Activated CD8-positive, alpha-beta memory T cell treated with anti-CD3 and anti-CD28 coated beads, Interleukin-2, amount 50 U/mL, for 1 hour (primary cell): ENCODE data around the gene NOX5.
"Not testable (repeated sequence)": the region's sequence is repeated elsewhere in the genome, so short reads cannot be mapped to it uniquely, and the experiment has no call there.

ENCODE experiments used
- DNase-seq: peaks from one replicate; pipeline ENCODE4 v3.0.0-alpha.2; 2020; ENCODE audit errors: extremely low read depth

The NOX5 gene, protein sequence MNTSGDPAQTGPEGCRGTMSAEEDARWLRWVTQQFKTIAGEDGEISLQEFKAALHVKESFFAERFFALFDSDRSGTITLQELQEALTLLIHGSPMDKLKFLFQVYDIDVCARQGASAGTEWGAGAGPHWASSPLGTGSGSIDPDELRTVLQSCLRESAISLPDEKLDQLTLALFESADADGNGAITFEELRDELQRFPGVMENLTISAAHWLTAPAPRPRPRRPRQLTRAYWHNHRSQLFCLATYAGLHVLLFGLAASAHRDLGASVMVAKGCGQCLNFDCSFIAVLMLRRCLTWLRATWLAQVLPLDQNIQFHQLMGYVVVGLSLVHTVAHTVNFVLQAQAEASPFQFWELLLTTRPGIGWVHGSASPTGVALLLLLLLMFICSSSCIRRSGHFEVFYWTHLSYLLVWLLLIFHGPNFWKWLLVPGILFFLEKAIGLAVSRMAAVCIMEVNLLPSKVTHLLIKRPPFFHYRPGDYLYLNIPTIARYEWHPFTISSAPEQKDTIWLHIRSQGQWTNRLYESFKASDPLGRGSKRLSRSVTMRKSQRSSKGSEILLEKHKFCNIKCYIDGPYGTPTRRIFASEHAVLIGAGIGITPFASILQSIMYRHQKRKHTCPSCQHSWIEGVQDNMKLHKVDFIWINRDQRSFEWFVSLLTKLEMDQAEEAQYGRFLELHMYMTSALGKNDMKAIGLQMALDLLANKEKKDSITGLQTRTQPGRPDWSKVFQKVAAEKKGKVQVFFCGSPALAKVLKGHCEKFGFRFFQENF

DNA sequence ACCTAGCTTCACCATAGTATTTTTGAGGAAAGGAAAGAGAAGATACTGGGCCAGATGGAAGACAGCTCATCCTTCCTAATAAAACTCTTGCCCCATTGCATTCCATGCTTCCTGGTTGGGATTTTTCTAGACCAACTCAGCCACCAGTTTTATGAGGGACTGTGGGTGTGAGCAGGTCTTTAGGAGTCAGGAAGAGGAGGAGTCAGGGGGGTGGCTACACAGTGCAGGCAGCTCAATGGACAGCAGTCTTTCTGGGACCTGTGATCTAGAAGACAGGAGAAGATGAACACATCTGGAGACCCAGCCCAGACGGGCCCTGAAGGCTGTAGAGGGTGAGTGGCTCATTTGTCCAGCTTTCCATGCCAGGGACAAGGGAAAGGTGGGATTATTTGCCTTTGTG is at the start of gene NOX5:
Gene NOX5, plus strand, starts transcription at position 242 of the 400 bp plus-strand sequence. Its CDS starts 41 bp downstream, at position 283.
- no peak for DNase-seq

DNA sequence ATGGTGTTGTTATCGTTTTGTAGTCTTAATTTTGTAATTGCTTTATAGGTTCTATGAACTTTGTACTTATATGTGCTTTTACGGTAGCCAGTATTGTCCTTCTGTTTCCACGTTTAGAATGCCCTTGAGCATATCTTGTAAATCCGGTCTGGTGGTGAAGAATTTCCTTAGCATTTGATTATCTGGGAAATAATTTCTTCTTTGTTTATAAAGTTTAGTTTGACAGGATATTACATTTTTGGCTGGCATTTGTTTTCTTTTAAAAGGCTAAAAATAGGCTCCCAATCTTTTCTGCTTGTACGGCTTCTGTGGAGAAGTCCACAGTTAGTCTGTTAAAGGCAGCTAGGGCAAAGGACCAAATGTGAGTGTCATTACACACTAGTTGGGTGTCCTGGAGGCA is 47.5 kb upstream of the NOX5 start:
- no peak for DNase-seq

DNA sequence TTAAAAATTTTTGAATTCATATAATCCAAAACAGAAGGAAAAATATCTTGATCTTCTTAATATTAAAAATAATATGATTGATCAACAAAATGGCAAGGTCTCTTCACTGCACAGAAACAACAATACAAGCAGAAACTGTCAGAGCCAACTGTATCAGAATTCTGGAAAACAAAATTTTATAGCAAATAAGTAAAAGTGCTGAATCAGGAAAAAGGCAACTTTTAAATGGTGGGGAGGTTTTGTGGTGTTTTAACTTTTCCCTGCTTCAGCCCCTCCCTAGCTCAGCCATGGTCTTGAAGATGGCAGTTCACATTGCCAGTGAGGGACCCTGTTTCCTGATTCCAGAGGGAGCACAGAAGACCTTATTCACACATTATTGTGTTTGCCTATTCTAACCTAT is 46.5 kb upstream of the NOX5 start:
- DNase-seq: no peak

DNA sequence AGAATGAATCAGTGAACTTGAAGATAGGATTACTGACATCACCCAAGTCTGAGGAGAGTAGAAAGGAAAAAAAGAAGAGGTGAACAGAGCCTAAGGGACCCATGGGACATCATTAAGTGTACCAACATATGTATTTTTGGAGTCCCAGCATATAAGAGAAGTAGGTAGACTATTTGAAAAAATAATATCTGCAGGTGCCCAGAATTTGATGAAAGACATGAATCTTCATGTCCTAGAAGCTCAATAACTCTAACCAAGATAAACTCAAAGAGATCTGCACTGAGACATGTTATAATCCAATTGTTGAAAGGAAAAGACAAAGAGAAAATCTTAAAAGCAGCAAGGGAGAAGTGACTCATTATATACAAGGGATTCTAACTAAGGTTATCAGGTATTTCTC is 45.2 kb upstream of the NOX5 start:
- no peak for DNase-seq

DNA sequence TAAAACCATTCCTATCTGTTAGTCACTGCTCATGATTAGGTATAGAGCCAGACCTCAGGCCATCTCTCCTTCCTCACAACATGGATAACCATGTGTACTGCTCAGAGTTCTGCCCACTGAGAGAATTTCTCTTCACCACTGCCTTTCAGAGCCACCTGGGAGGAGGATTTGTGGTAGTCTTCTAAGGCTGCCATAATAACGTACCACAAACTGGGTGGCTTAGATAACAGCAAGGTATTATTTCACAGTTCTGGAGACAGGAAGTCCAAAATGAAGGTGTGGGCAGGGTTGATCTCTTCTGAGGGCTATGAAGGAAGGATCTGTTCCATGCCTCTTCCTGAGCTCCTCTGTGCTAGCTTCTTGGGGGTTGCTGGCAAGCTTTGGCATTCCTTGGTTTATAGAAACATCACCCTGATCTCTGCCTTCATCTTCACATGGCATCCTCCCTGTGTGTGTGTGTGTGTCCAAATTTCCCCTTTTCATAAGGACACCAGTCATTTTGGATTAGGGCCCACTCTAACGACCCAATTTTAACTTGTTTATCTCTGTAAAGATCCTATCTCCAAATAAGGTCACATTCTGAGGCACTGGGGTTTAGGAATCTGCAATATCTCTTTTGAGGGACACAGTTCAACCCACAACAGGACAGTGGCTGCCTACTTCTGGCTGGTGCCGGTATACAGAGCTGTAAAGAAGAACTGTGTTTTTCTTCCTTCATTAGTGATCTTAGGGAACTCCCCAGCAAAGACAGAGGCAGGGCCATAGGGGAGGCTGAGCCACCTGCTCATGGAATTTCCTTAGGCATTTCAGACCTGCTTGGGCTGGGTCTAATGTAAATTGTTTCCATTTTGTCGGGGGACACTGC is 42.1 kb upstream of the NOX5 start:
- DNase-seq: no peak

DNA sequence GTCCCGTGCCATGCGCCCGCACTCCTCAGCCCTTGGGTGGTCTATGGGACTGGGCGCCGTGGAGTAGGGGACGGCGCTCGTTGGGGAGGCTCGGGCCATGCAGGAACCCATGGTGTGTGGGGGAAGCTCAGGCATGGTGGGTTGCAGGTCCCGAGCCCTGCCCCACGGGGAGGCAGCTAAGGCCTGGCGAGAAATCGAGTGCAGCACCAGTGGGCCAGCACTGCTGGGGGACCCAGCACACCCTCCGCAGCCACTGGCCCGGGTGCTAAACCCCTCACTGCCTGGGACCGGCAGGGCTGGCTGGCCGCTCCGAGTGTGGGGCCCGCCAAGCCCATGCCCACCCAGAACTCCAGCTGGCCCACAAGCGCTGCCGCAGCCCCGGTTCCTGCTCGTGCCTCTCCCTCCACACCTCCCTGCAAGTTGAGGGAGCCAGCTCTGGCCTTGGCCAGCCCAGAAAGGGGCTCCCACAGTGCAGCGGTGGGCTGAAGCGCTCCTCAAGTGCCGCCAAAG is 38.8 kb upstream of the NOX5 start:
- not testable (repeated sequence) for DNase-seq

DNA sequence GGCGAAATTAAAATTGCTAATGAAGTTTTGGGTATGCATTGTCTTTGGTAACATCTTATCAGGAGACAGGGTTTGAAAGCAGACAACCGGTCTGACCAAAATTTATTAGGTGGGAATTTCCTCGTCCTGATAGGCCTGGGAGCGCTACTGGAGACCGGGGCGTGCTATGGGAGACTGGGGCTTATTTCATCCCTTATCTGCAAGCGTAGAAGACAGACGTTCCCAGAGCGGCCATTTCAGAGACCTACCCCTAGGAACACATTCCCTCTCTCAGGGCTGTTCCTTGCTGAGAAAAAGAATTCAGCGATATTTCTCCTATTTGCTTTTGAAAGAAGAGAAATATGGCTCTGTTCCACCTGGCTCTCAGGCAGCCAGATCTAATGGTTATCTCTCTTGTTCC is 37.1 kb upstream of the NOX5 start:
- DNase-seq: not testable (repeated sequence)

DNA sequence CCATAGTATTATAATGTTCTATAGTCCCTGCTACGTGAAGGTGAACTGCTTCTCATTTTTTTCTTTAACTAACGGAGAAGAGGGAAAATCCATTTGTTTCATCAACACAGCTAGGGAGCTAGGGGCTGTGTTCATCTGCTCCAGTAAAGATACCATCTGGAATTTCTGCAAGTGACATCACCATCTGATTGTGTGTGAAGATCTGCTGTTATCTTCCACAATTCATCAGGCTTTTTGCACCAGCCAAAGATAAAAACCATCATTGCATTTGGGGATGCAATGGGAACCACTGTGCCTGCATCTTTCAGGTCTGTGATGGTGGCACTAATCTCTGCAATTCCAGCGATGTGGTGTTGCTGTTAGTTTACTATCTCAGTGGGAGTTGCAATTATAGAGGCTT is 35.5 kb upstream of the NOX5 start:
- DNase-seq: no peak

DNA sequence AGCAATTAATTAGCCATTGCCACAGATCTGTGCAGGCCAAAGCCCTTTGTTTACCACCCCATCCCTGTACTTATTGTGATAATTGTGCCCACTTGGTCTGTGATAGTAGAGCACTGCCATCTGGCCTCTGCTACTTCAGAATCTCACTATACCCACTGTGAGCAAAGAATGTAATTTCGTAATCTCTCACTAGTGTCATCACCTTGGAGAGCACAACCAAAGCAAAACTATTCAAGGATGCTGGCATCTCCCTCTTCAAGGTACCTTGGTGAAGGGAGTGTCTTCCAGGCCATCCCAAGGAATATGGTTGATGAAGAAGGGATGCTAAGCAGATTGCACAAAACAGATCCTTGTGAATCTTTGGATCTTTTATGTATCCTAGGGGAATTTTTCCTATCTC is 34.7 kb upstream of the NOX5 start:
- no peak for DNase-seq

DNA sequence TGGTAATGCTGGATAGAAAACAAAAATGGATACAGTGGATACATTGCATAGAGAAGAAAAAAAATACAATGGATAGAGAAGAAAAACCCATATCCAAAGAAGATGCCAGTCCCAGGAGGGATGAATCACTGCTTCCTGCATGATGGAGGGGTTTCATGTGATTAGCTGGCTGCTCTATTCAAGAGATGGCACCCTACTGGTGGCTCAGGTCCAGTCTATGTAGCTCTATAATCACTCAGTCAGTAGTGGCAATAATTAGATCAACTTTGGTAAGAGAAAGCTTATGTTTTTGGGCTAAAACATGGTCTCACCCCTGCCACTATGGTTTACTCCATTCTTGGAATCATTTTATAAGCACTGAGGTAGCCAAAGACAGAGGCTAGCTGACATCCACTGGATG is 33.7 kb upstream of the NOX5 start:
- DNase-seq: no peak

DNA sequence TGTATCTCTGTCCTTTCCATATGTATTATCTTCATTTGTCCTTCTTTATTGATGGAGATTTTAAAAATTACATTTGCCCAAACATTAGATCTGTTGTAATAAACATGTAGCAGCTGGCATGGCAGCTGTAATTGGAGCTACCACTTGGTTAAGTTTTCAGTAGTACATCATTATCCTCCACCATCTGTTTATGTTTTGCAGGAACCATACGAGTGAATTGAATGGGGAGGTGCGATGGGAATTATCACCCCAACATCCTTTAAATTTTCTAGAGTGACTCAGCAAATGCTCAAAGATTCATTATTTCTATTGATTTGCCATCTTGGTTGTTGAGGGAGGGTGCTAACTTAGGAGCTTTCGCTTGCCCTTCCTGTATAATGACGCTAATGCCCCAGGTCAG is 32.6 kb upstream of the NOX5 start:
- DNase-seq: no peak

DNA sequence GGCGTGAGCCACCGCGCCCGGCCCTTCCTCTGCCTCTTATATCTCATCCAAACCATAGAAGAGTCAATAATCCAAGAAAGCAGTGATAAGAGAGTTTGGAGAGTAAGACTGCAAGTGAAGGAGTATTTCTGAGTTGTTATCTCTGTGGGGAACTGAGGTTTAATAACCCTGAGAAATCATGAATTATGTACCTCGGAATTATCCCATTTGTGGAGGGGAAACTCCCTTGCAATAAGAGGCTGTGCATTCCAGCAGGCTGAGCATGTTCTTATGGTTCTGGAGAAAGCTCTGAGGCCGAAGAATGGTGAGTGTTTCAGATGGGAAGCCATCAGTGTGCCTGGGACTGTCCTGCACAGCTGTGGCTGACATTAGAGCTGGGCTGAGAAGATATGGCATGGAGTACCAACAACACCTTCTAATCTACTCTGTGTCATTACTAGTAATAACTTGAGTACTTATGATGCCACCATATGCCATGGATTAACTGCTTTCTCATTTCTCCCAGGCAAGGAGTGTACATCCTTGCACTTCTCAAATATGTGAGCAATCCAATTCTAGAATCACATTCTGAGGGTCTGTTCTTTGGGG is 31.4 kb upstream of the NOX5 start:
- no peak for DNase-seq

DNA sequence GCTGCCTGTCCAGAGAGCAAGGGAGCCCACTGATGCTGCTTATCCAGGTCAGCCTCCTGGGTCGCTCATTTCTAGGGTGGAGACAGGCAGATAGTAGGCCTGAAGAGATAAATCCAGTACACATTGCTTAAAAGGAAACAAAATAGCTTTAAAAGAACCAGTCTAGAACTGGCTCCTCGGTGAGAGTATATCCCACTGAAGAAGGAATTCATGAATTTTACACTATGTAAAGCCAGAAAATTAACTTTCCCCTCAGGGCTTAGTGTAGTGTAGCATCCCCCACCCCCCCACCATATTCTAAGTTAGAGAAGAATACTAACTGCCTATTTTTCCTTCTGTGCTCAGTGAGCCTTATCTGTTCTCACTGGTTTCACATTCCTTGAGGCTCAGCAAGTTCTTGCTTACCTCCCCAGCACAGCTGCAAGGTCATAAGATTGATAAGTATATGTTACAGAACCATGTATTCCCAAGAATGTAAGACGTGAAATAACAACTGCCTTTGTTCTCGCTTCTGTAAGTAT is 30.5 kb upstream of the NOX5 start:
- no peak for DNase-seq

DNA sequence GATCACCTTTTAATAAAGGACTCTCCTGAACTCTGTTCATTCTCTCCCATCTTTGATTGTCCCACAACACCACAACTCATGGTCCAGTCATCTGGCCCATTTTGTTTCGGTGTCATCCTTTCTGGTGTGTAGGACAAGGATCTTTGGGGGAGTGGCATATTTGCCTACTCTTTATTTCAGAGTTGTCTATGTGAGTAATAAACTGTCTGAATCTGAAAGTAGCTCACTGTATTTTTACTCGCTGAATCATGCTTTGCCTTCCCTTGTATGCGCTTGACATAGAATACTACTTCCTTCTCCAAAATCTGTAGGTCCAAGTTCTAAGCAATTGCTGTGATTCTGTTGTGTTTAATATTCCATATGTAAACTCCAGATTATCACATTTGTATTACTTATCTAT is 29.9 kb upstream of the NOX5 start:
- no peak for DNase-seq

DNA sequence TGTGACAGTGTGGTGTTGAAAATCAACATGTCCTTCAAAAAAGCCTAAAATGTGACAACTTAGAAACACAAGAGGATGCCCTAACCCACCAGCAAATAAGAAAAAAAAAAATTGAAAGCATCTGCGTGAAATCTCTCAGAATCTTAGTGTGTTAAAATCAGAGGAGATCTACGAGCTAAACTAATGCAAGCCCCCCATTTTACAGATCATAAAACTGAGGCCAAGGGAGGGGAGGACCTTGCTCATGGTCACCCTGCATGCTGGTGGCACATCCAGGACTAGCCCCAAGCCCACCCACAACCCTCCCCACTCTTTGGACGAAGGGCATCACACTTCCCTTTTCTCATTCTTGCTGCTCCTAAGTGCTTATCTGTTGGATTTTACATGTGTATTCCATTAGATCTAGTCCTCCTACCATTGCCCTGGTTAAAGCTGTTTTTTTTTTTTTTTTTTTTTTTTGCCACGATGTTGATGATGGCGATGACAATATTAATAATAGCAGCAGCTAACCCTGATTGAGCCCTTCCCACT is 29.1 kb upstream of the NOX5 start:
- no peak for DNase-seq

DNA sequence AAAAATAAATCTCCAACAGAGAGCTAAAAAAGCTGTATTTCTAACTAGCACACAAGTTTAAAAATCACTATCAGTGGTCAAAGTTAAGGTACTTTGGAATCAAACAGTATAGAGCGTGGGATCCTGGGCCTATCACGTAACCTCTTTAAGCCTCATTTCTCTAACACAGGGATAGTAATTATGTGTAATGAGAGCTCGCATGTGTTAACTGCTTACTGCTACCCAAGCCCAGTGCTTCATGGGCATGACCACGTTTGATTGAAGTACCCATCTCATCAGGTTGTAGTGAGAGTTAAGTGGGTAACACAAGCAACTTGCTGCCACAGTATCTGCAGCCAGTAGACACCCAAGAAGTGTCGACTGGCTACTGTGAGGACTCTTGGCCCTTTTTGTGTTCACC is 28.2 kb upstream of the NOX5 start:
- no peak for DNase-seq

DNA sequence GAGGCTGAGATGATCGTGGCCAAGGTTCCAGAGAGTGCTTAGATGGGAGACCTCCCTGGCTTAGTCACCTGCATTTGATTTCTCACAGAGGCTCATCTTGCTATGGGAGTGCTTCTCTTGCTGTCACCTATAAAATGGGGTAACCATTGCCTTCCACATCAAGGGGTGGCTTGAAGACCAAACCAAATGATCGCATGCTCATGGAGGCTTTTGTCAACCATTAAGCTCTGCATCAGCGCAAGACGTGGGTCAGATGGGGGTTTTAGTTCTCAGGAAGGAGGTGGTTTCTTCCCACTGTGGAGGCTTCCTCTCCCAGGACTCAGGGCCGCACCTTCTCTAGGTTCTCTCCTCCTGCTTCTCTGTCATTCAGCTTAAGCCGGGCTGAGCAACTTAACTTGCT is 27.4 kb upstream of the NOX5 start:
- DNase-seq: no peak

DNA sequence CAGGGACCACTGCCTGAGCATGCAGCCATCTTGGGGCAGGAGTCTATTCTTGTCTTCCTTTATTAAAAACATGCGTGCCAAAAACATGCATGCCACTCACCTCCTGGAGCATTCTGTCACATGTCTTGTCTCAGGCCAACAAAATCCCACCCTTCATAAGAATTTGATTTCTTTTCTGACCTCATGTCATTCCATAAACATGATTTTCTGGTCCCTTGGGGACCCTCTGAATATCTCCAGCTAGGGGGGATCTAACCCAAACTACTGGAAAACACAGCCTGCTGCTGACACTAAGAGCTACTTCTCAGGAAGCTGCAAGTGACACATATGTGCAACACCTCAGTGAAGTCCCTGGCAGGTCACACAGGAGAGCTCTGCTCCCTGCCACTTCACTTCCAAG is 26.8 kb upstream of the NOX5 start:
- no peak for DNase-seq

DNA sequence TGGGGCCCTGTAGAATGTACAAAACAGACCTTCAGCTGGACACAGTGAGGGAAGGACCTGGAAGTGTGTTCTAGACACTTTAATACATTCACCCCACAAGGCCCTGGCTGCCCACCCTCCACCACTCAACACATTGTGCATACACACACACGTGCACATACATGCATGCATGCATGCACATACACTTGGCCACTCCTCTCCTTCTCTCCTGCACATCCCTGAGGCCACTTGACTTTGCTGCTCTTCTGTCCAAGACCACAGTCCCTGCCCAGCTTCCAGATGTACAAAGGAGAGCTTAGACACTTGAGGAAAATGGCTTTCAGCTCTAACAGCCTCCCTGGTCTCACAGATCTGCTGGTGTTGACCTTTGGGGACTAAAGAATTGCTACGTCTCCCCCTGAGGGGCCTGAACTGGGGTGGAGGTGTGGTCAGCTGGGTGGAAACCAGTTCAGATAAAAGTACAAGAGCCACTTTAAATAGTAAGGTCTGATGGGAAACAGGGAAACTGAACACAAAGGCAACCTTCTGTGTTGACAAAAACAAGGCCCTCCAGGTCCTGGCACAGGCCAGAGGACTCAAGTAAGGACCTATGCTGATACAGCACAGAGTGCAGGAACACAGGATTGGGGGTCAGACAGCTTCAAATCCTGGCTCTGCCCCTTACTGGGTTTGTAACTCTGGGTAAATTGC is 24.8 kb upstream of the NOX5 start:
- no peak for DNase-seq

DNA sequence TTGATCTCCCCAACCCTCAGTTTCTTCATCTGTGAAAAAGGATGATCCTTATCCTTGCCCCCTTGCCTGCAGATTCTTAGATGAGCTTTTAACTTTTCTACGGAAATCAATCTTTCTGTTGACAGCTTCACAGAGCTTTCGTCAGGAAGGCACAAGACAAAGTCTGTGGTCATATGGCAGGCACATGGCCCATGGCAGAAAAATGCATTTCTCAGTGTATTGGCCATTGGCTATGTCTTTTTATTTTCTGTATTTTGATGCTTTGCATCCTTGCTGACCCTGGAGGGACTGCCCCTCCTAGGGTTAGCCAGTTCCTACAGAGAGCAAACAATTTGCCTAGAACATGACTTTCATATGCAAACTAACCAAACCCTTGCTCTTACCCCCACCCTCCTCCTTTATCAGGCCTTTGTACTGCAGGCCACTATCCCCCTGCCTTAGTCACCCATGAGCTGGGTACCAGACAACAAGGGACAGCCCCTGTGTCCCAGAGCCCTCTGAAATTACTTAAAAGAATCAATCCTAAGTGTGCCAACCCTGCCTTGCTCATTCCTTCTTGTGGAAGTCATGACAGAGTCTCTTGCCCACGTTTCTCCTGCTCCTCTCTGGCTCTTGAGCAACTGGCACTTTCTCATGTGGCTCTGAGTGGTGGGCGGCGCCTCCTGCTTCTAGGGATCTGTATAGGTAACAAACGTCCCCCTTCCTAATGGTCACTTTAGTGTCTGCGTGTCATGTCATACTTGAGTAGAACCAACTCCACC is 24.1 kb upstream of the NOX5 start:
- no peak for DNase-seq
